Liver (tissue), 9 donors: ENCODE results near the gene TMPRSS2. TPM values are rescaled to one million over a fixed set of nuclear protein-coding genes. Genes with fewer than 3 reads are reported as not detected.

Experiments
- DNase-seq: peaks from one replicate; pipeline ENCODE4 v3.0.0-alpha.2; 2017; ENCODE audit warnings: low spot score
- H3K27ac ChIP-seq, 2 donors: one replicate each; pipeline ENCODE4 v1.7.0; 2013; ENCODE audit warnings: inconsistent platforms in 2 of 2, low read length in 2 of 2, control low read depth in 1 of 2, low read depth in 1 of 2, mild to moderate bottlenecking in 1 of 2
- H3K27me3 ChIP-seq, 4 donors: one replicate each; pipeline versions ENCODE4 v1.6.1 to v1.7.0; 2013; ENCODE audit warnings: low read length in 3 of 4, inconsistent platforms in 1 of 4, mild to moderate bottlenecking in 1 of 4, moderate library complexity in 1 of 4; ENCODE audit not compliant: control insufficient read depth in 4 of 4, insufficient read depth in 4 of 4
- H3K36me3 ChIP-seq, 4 donors: one replicate each; pipeline versions ENCODE4 v1.6.1 to v1.7.0; 2013; ENCODE audit warnings: low read length in 3 of 4, mild to moderate bottlenecking in 3 of 4, low read depth in 1 of 4, moderate library complexity in 1 of 4; ENCODE audit not compliant: control insufficient read depth in 4 of 4, insufficient read depth in 3 of 4
- H3K4me1 ChIP-seq, 4 donors: one replicate each; pipeline versions ENCODE4 v1.6.1 to v1.7.0; 2013; ENCODE audit warnings: low read length in 3 of 4, mild to moderate bottlenecking in 3 of 4, moderate library complexity in 1 of 4; ENCODE audit not compliant: control insufficient read depth in 4 of 4, insufficient read depth in 4 of 4
- H3K4me3 ChIP-seq, 3 donors: one replicate each; pipeline versions ENCODE4 v1.6.1 to v1.7.0; 2013; ENCODE audit warnings: low read length in 3 of 3, control low read depth in 1 of 3, low read depth in 1 of 3, mild to moderate bottlenecking in 1 of 3
- H3K9ac ChIP-seq, 2 donors: one replicate each; pipeline ENCODE4 v1.7.0; 2013; ENCODE audit warnings: low read length in 2 of 2, mild to moderate bottlenecking in 2 of 2, moderate library complexity in 2 of 2, control low read depth in 1 of 2, low read depth in 1 of 2
- H3K9me3 ChIP-seq, 4 donors: one replicate each; pipeline versions ENCODE4 v1.6.1 to v1.7.0; 2013; ENCODE audit warnings: low read length in 3 of 4; ENCODE audit not compliant: control insufficient read depth in 4 of 4
- EGR1 ChIP-seq, 2 donors: IDR thresholded peaks; 2 replicates each; pipeline ENCODE4 v1.6.1; 2016 to 2018; ENCODE audit warnings: antibody characterized with exemption in 2 of 2, low read depth in 2 of 2
- FOXA1 ChIP-seq: IDR thresholded peaks from 2 replicates; pipeline ENCODE4 v1.6.1; 2016; ENCODE audit warnings: antibody characterized with exemption
- FOXA2 ChIP-seq: IDR thresholded peaks from 2 replicates; pipeline ENCODE4 v1.6.1; 2016; ENCODE audit warnings: antibody characterized with exemption
- GABPA ChIP-seq, 2 donors: IDR thresholded peaks in 1 of 2; conservative IDR thresholded peaks in 1 of 2; 2 replicates each; pipeline ENCODE4 v1.6.1; 2016; ENCODE audit warnings: antibody characterized with exemption in 2 of 2, mild to moderate bottlenecking in 1 of 2, moderate library complexity in 1 of 2
- HNF4A ChIP-seq, 2 donors: conservative IDR thresholded peaks; 2 replicates each; pipeline ENCODE4 v1.6.1; 2016; ENCODE audit warnings: antibody characterized with exemption in 2 of 2, mild to moderate bottlenecking in 2 of 2
- JUND ChIP-seq, 2 donors: IDR thresholded peaks; 2 replicates each; pipeline ENCODE4 v1.6.1; 2016; ENCODE audit warnings: antibody characterized with exemption in 2 of 2
- NR2F2 ChIP-seq: IDR thresholded peaks from 2 replicates; pipeline ENCODE4 v1.6.1; 2016; ENCODE audit warnings: antibody characterized with exemption
- RAD21 ChIP-seq, 2 donors: IDR thresholded peaks; 2 replicates each; pipeline ENCODE4 v1.6.1; 2016; ENCODE audit warnings: antibody characterized with exemption in 2 of 2, mild to moderate bottlenecking in 2 of 2
- SP1 ChIP-seq: IDR thresholded peaks from 2 replicates; pipeline ENCODE4 v1.6.1; 2018; ENCODE audit warnings: antibody characterized with exemption, mild to moderate bottlenecking
- TAF1 ChIP-seq: conservative IDR thresholded peaks from 2 replicates; pipeline ENCODE4 v1.6.1; 2016; ENCODE audit warnings: antibody characterized with exemption, mild to moderate bottlenecking
- YY1 ChIP-seq: IDR thresholded peaks from 2 replicates; pipeline ENCODE4 v1.6.1; 2016; ENCODE audit warnings: antibody characterized with exemption, mild to moderate bottlenecking
- ZBTB33 ChIP-seq: IDR thresholded peaks from 2 replicates; pipeline ENCODE4 v1.6.1; 2016; ENCODE audit warnings: antibody characterized with exemption
- WGBS: extraction: QIAGEN DNeasy Blood & Tissue Kit; methylation state at CpG from one replicate; pipeline ENCODE4 v1.1.7; 2013; 5-methylcytosine and 5-hydroxymethylcytosine counted together
- polyA plus RNA-seq, 2 donors: library from polyadenylated mRNA; stranded (reverse) in 1 of 2; unstranded in 1 of 2; fragments of 200-250 nt in 1 of 2; fragments of >200 nt in 1 of 2; fragmentation: Nextera tagmentation in 1 of 2; extraction: Ambion mirVana in 1 of 2; gene quantifications; one replicate each; pipeline versions ENCODE4 v1.2.1 to v1.2.3, GENCODE V29; 2013 to 2015
- total RNA-seq, 2 donors: library from RNA; depleted of rRNA; stranded (reverse); fragments of >200 nt; gene quantifications; one replicate each; pipeline ENCODE4 v1.2.3, GENCODE V29; 2014
- TF ChIP-seq, protein P1 (sequence below): fragments of 150-350 bp; IDR thresholded peaks from 2 replicates; pipeline ENCODE4 v1.5.1; 2017; ENCODE audit warnings: improper control_type of control experiment, low read depth, low read length; ENCODE audit not compliant: missing input control
- TF ChIP-seq, protein P2 (sequence below): IDR thresholded peaks from 2 replicates; pipeline ENCODE4 v1.6.1; 2016; ENCODE audit warnings: antibody characterized with exemption, mild to moderate bottlenecking
- TF ChIP-seq, protein P3 (sequence below): IDR thresholded peaks from 2 replicates; pipeline ENCODE4 v1.6.1; 2016; ENCODE audit warnings: antibody characterized with exemption
- donor health status: healthy.
- donor health status: healthy.
- donor health status: healthy.
- donor health status: healthy.
- donor health status: healthy.

Gene TMPRSS2
- total and polyA plus RNA-seq, 4 donors = 0.14 to 32.0 (median 11.4) TPM

GRCh38 chr21:41509733-41510132 lies 1.8 kb upstream of the TMPRSS2 start:
- Histone ChIP-seq H3K4me1 (peaks cover 12 to 35% (median 21%) of the 10 kb centered on the region in 4 donors), H3K36me3 (no peaks in the 10 kb centered on the region), H3K9ac (no peak overlapping the region), H3K9me3 (no peaks in the 10 kb centered on the region), H3K27ac (peak overlapping the region; percentile 22 to 57), H3K4me3 (peak overlapping the region in 1 of 3 donors; percentile 2), H3K27me3 (no peaks in the 10 kb centered on the region)
- no peak for DNase-seq
- TF ChIP-seq YY1 (no peak), HNF4A (conservative IDR thresholded peaks at IDR 0.05) (peak in 1 of 2 donors; percentile 10), TAF1 (no peak), JUND (IDR thresholded peaks at IDR 0.05) (no peak)
- TF ChIP-seq, protein P1, sequence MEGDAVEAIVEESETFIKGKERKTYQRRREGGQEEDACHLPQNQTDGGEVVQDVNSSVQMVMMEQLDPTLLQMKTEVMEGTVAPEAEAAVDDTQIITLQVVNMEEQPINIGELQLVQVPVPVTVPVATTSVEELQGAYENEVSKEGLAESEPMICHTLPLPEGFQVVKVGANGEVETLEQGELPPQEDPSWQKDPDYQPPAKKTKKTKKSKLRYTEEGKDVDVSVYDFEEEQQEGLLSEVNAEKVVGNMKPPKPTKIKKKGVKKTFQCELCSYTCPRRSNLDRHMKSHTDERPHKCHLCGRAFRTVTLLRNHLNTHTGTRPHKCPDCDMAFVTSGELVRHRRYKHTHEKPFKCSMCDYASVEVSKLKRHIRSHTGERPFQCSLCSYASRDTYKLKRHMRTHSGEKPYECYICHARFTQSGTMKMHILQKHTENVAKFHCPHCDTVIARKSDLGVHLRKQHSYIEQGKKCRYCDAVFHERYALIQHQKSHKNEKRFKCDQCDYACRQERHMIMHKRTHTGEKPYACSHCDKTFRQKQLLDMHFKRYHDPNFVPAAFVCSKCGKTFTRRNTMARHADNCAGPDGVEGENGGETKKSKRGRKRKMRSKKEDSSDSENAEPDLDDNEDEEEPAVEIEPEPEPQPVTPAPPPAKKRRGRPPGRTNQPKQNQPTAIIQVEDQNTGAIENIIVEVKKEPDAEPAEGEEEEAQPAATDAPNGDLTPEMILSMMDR = no peak
- WGBS = 60% methylated on average over 3 of the region's 3 CpGs

DNA sequence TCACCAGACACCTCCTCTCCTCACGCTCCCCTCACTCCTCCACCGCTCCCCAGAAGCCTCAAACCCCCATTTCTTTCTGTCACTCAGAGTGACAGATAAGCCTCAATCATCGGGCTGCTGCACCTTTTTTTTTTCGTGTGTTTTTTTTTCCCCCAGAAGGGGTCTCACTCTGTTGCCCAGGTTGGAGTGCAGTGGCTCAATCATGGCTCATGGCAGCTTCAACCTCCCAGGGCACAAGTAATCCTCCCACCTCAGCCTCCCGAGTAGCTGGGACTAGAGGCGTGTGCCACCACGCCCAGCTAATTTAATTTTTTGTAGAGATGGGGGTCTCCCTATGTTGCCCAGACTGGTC lies 1.2 kb upstream of the TMPRSS2 start:
- Histone ChIP-seq H3K4me3 (no peak overlapping the region), H3K36me3 (no peaks in the 10 kb centered on the region), H3K27me3 (no peaks in the 10 kb centered on the region), H3K9me3 (no peaks in the 10 kb centered on the region), H3K27ac (peak overlapping the region in 1 of 2 donors; percentile 57), H3K4me1 (peaks cover 16 to 35% (median 21%) of the 10 kb centered on the region in 4 donors), H3K9ac (no peak overlapping the region)
- TF ChIP-seq, protein P2, sequence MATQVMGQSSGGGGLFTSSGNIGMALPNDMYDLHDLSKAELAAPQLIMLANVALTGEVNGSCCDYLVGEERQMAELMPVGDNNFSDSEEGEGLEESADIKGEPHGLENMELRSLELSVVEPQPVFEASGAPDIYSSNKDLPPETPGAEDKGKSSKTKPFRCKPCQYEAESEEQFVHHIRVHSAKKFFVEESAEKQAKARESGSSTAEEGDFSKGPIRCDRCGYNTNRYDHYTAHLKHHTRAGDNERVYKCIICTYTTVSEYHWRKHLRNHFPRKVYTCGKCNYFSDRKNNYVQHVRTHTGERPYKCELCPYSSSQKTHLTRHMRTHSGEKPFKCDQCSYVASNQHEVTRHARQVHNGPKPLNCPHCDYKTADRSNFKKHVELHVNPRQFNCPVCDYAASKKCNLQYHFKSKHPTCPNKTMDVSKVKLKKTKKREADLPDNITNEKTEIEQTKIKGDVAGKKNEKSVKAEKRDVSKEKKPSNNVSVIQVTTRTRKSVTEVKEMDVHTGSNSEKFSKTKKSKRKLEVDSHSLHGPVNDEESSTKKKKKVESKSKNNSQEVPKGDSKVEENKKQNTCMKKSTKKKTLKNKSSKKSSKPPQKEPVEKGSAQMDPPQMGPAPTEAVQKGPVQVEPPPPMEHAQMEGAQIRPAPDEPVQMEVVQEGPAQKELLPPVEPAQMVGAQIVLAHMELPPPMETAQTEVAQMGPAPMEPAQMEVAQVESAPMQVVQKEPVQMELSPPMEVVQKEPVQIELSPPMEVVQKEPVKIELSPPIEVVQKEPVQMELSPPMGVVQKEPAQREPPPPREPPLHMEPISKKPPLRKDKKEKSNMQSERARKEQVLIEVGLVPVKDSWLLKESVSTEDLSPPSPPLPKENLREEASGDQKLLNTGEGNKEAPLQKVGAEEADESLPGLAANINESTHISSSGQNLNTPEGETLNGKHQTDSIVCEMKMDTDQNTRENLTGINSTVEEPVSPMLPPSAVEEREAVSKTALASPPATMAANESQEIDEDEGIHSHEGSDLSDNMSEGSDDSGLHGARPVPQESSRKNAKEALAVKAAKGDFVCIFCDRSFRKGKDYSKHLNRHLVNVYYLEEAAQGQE = no peak
- no peak for TF ChIP-seq ZBTB33
- no peak for DNase-seq
- WGBS = 72% methylated on average over 7 of the region's 7 CpGs

- Histone ChIP-seq H3K9ac (no peak overlapping the region), H3K4me1 (peaks cover 16 to 35% (median 21%) of the 10 kb centered on the region in 4 donors), H3K9me3 (no peaks in the 10 kb centered on the region), H3K27me3 (no peaks in the 10 kb centered on the region), H3K4me3 (peak overlapping the region; percentile 3 to 83 (median 50)), H3K36me3 (no peaks in the 10 kb centered on the region), H3K27ac (peak overlapping the region; percentile 57 to 80)
- DNase-seq = no peak
- 23% methylated on average over 28 of the region's 28 CpGs for WGBS
- TF ChIP-seq RAD21 (IDR thresholded peaks at IDR 0.05) (no peak), FOXA1 (no peak), FOXA2 (no peak), YY1 (no peak), TAF1 (no peak), HNF4A (conservative IDR thresholded peaks at IDR 0.05) (no peak), GABPA (IDR thresholded peaks at IDR 0.05 in 1 of 2, conservative IDR thresholded peaks at IDR 0.05 in 1 of 2) (no peak), SP1 (no peak), NR2F2 (no peak), EGR1 (IDR thresholded peaks at IDR 0.05; ENCODE audit: low read depth in 2 of 2) (no peak)
- TF ChIP-seq, protein P3, sequence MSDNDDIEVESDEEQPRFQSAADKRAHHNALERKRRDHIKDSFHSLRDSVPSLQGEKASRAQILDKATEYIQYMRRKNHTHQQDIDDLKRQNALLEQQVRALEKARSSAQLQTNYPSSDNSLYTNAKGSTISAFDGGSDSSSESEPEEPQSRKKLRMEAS = no peak
- TF ChIP-seq, protein P2 = no peak
These were observed 622 bp upstream of the TMPRSS2 start for GRCh38 chr21:41508415-41509144.
